HepG2 (cell line): ENCODE data around the gene EXOC7. TPM values are rescaled to one million over a fixed set of nuclear protein-coding genes. Genes with fewer than 3 reads are reported as not detected.

Experiments
- ATAC-seq: fragments of 200-7000 bp; cut with Tn5 transposase; 3 replicates; pipeline ENCODE4 v1.9.1; 2020; ENCODE audit warnings: mild to moderate bottlenecking, moderate library complexity
- BruUV-seq: library from RNA; stranded (reverse); fragments of 400-500 nt; replicated peaks from 2 replicates; lab custom pipeline; 2021; lab: Mats Ljungman, UMichigan
- CTCF ChIA-PET: fragments of 300-600 bp; formaldehyde crosslinking; extraction: SDS; loops from one replicate; lab custom pipeline; 2021; ENCODE audit warnings: low total read pairs, inconsistent platforms, low intra/inter-chr PET ratio; lab: Yijun Ruan, JAX
- POLR2A ChIA-PET: fragments of 350-600 bp; sonication (Branson Sonifier 250); formaldehyde crosslinking; loops from one replicate; lab custom pipeline; 2020; ENCODE audit warnings: antibody characterized with exemption, inconsistent platforms; lab: Yijun Ruan, JAX
- DNase-seq: peaks from one replicate; pipeline ENCODE4 v3.0.0-alpha.2; 2015; ENCODE audit warnings: low spot score
- FAIRE-seq: peaks from 3 replicates; lab custom pipeline; 2011; peaks lifted over from hg19 to GRCh38; lab: Jason Lieb, UNC
- H2AFZ ChIP-seq: one replicate; pipeline ENCODE4 v1.6.1; 2011; ENCODE audit warnings: low read length, inconsistent platforms
- H3K27ac ChIP-seq: fragments of 300-600 bp; 3 replicates; pipeline ENCODE4 v1.8.0; 2011; ENCODE audit warnings: mixed run types, mild to moderate bottlenecking, mixed read lengths, low read length, inconsistent platforms; ENCODE audit not compliant: insufficient read depth; ENCODE audit errors: extremely low read length
- H3K27me3 ChIP-seq, 2 experiments: fragments of 200-600 bp in 1 of 2; 2 replicates in 1 of 2; 3 replicates in 1 of 2; pipeline versions ENCODE4 v1.6.0 to v1.8.0; 2011; ENCODE audit warnings: low read length in 2 of 2, mild to moderate bottlenecking in 2 of 2, moderate library complexity in 2 of 2, inconsistent platforms in 1 of 2; ENCODE audit not compliant: insufficient read depth in 2 of 2, control insufficient read depth in 1 of 2
- H3K36me3 ChIP-seq, 2 experiments: fragments of 200-600 bp in 1 of 2; replicated peaks in 1 of 2; 2 replicates in 1 of 2; 3 replicates in 1 of 2; pipeline versions ENCODE4 v1.5.1 to v1.8.0; 2011; ENCODE audit warnings: low read length in 2 of 2, inconsistent platforms in 1 of 2; ENCODE audit not compliant: insufficient read depth in 2 of 2, control insufficient read depth in 1 of 2
- H3K4me1 ChIP-seq: 2 replicates; pipeline ENCODE4 v1.5.1; 2012; ENCODE audit warnings: low read length, inconsistent platforms; ENCODE audit not compliant: insufficient read depth
- H3K4me2 ChIP-seq: 2 replicates; pipeline ENCODE4 v1.6.0; 2011; ENCODE audit warnings: low read depth, low read length, inconsistent platforms
- H3K4me3 ChIP-seq, 3 experiments: fragments of 200-600 bp in 1 of 3; sonication (generic), shearing (Covaris generic) in 1 of 3; replicated peaks in 1 of 3; 2 replicates each; pipeline ENCODE4 v1.5.1; 2011 to 2016; ENCODE audit warnings: low read length in 3 of 3, inconsistent platforms in 2 of 3, low read depth in 2 of 3, mild to moderate bottlenecking in 2 of 3, control low read depth in 1 of 3, mixed read lengths in 1 of 3; ENCODE audit not compliant: insufficient read depth in 1 of 3
- H3K79me2 ChIP-seq: one replicate; pipeline ENCODE4 v1.6.1; 2011; ENCODE audit warnings: low read length, inconsistent platforms; ENCODE audit not compliant: insufficient read depth
- H3K9ac ChIP-seq: 2 replicates; pipeline ENCODE4 v1.6.0; 2011; ENCODE audit warnings: mild to moderate bottlenecking, low read depth, low read length, inconsistent platforms; ENCODE audit not compliant: insufficient read depth
- H3K9me3 ChIP-seq: 2 replicates; pipeline ENCODE4 v1.5.1; 2012; ENCODE audit warnings: mild to moderate bottlenecking, low read length
- H4K20me1 ChIP-seq: 2 replicates; pipeline ENCODE4 v1.6.0; 2011; ENCODE audit warnings: inconsistent platforms, mild to moderate bottlenecking, low read length, moderate library complexity; ENCODE audit not compliant: insufficient read depth
- ATF1 ChIP-seq: IDR thresholded peaks from 2 replicates; pipeline ENCODE4 v1.6.1; 2016; ENCODE audit warnings: mild to moderate bottlenecking, control low read depth
- DZIP1 ChIP-seq: sonication (generic); formaldehyde crosslinking; IDR thresholded peaks from 2 replicates; pipeline ENCODE4 v1.5.0; 2020; ENCODE audit warnings: mild to moderate bottlenecking, missing genetic modification reagents
- GRHL1 ChIP-seq: sonication (generic); formaldehyde crosslinking; conservative IDR thresholded peaks from 2 replicates; pipeline ENCODE4 v1.8.0; 2022; ENCODE audit warnings: missing genetic modification reagents
- HNF4G ChIP-seq, 2 experiments: sonication (generic) in 1 of 2; formaldehyde crosslinking in 1 of 2; IDR thresholded peaks; 2 replicates each; pipeline versions ENCODE4 v1.4.0 to v1.6.1; 2011 to 2020; ENCODE audit warnings: borderline replicate concordance in 2 of 2, low read depth in 2 of 2, mild to moderate bottlenecking in 2 of 2, low read length in 1 of 2, missing genetic modification reagents in 1 of 2, moderate library complexity in 1 of 2
- MAZ ChIP-seq, 2 experiments: sonication (generic) in 1 of 2; formaldehyde crosslinking in 1 of 2; IDR thresholded peaks; 2 replicates each; pipeline versions ENCODE4 v1.5.0 to v1.6.1; 2012 to 2020; ENCODE audit warnings: low read depth in 2 of 2, mild to moderate bottlenecking in 2 of 2, borderline replicate concordance in 1 of 2, improper control_type of control experiment in 1 of 2, low read length in 1 of 2, missing genetic modification reagents in 1 of 2, moderate library complexity in 1 of 2
- PCBP1 ChIP-seq: fragments of 200-400 bp; formaldehyde crosslinking; IDR thresholded peaks from 2 replicates; pipeline ENCODE4 v1.6.1; 2017; ENCODE audit warnings: mild to moderate bottlenecking, low read depth, low read length, borderline replicate concordance
- SMYD3 ChIP-seq: sonication (generic); formaldehyde crosslinking; IDR thresholded peaks from 2 replicates; pipeline ENCODE4 v1.8.1; 2023; ENCODE audit warnings: mild to moderate bottlenecking, missing genetic modification reagents
- STAG1 ChIP-seq: sonication (generic); formaldehyde crosslinking; IDR thresholded peaks from 2 replicates; pipeline ENCODE4 v1.4.0; 2020; ENCODE audit warnings: missing genetic modification reagents
- TAF1 ChIP-seq: sonication (generic); formaldehyde crosslinking; IDR thresholded peaks from 2 replicates; pipeline ENCODE4 v1.4.0; 2020; ENCODE audit warnings: missing genetic modification reagents
- TAF15 ChIP-seq: fragments of 200-400 bp; formaldehyde crosslinking; IDR thresholded peaks from one replicate; pipeline ENCODE4 v1.6.1; 2018; ENCODE audit warnings: mild to moderate bottlenecking, low read depth, low read length; ENCODE audit not compliant: poor library complexity, severe bottlenecking
- THYN1 ChIP-seq: sonication (generic); formaldehyde crosslinking; IDR thresholded peaks from 2 replicates; pipeline ENCODE4 v1.8.1; 2023; ENCODE audit warnings: low read depth, mild to moderate bottlenecking, moderate library complexity, missing genetic modification reagents, borderline replicate concordance
- TP53 ChIP-seq: sonication (generic); formaldehyde crosslinking; conservative IDR thresholded peaks from 2 replicates; pipeline ENCODE4 v1.4.0; 2020; ENCODE audit warnings: missing genetic modification reagents
- TRAFD1 ChIP-seq: sonication (generic); formaldehyde crosslinking; IDR thresholded peaks from 2 replicates; pipeline ENCODE4 v1.5.1; 2020; ENCODE audit warnings: missing genetic modification reagents, mild to moderate bottlenecking, borderline replicate concordance
- ZBTB38 ChIP-seq: sonication (generic); formaldehyde crosslinking; IDR thresholded peaks from 2 replicates; pipeline ENCODE4 v1.5.1; 2020; ENCODE audit warnings: mild to moderate bottlenecking, missing genetic modification reagents
- ZNF350 ChIP-seq: sonication (generic); formaldehyde crosslinking; IDR thresholded peaks from 2 replicates; pipeline ENCODE4 v1.4.0; 2020; ENCODE audit warnings: mild to moderate bottlenecking, low read depth, missing genetic modification reagents, borderline replicate concordance
- ZNF354B ChIP-seq: sonication (generic); formaldehyde crosslinking; IDR thresholded peaks from 2 replicates; pipeline ENCODE4 v1.8.0; 2022; ENCODE audit warnings: mild to moderate bottlenecking, missing genetic modification reagents
- ZNF747 ChIP-seq: sonication (generic); formaldehyde crosslinking; IDR thresholded peaks from 2 replicates; pipeline ENCODE4 v1.8.1; 2023; ENCODE audit warnings: missing genetic modification reagents, mild to moderate bottlenecking, borderline replicate concordance
- WGBS: methylation state at CpG from one replicate; pipeline ENCODE4 v1.1.6; 2017; ENCODE audit warnings: low lambda C conversion rate; 5-methylcytosine and 5-hydroxymethylcytosine counted together
- in situ Hi-C: cut with HindIII; loops from 2 replicates; pipeline ENCODE4 v1.10.0; 2017; ENCODE audit warnings: low pct_unique_long_range_greater_than_20kb; ENCODE audit not compliant: extremely low pct_ligation_motif_present
- intact Hi-C: fragments of 100-400 bp; cut with micrococcal nuclease; formaldehyde crosslinking; loops from one replicate; pipeline ENCODE4 v1.10.0; 2022; ENCODE audit not compliant: unreplicated experiment
- polyA plus RNA-seq, 8 experiments: library from polyadenylated mRNA; depleted of rRNA in 3 of 8; stranded (reverse) in 7 of 8; unstranded in 1 of 8; fragments of >200 nt; fragmentation: Illumina TruSeq in 4 of 8; extraction: Trizol in 4 of 8; gene quantifications; 2 replicates each; pipeline versions ENCODE4 v1.2.1 to v1.2.3, GENCODE V29; 2011 to 2016; ENCODE audit warnings: low read depth in 4 of 8, missing spikeins in 1 of 8, mixed read lengths in 1 of 8; ENCODE audit not compliant: insufficient read depth in 1 of 8
- total RNA-seq, 5 experiments: library from RNA; depleted of rRNA; stranded (reverse); fragments of >200 nt; fragmentation: Illumina TruSeq; extraction: Trizol; gene quantifications; 2 replicates each; pipeline ENCODE4 v1.2.3, GENCODE V29; 2016; ENCODE audit warnings: low read depth in 1 of 5

The EXOC7 gene
- total and polyA plus RNA-seq, 2 of the 13 experiments (the other 11 are each of a cell fraction or from before 2014, with no cell fraction given): 86.9 to 116 TPM

GRCh38 chr17:76056882-76057281 lies 46.7 kb downstream of the EXOC7 start (continued):
- TF ChIP-seq DZIP1 (CRISPR knock-in tag) (no peak), ZNF350 (CRISPR knock-in tag) (no peak), STAG1 (CRISPR knock-in tag) (peak; percentile 33; the same call in 1 of the 2 replicates)

- ChIA-PET POLR2A (no interaction called here), CTCF (no interaction called here)
- H3K4me3 ChIP-seq: no peak overlapping the region
- no peaks in the 10 kb centered on the region for H3K9me3 ChIP-seq
- BruUV-seq: no TSS peak
- 100% methylated on average over 4 of the region's 4 CpGs for WGBS
- intact Hi-C loops: no loop called here
- H3K36me3 ChIP-seq: peaks cover 39 to 87% of the 10 kb centered on the region in 2 experiments
- H3K79me2 ChIP-seq: no peaks in the 10 kb centered on the region
- H4K20me1 ChIP-seq: no peaks in the 10 kb centered on the region; the same call in 1 of the 2 replicates
- in situ Hi-C loops: no loop called here
- H3K9ac ChIP-seq: no peak overlapping the region
- no peak overlapping the region for H2AFZ ChIP-seq
- DNase-seq (no peak), FAIRE-seq (no peak), ATAC-seq (no peak)
- H3K27ac ChIP-seq: no peak overlapping the region
- no peaks in the 10 kb centered on the region for H3K27me3 ChIP-seq
- no peak overlapping the region for H3K4me2 ChIP-seq
- H3K4me1 ChIP-seq: no peaks in the 10 kb centered on the region
- TF ChIP-seq ZNF354B (CRISPR knock-in tag) (no peak), TP53 (no peak), GRHL1 (CRISPR knock-in tag) (no peak), SMYD3 (no peak), THYN1 (CRISPR knock-in tag) (no peak), TRAFD1 (CRISPR knock-in tag) (no peak), HNF4G (IDR thresholded peaks at IDR 0.05; ENCODE audit: borderline replicate concordance, low read depth, low read length) (no peak), HNF4G (CRISPR knock-in tag; IDR thresholded peaks at IDR 0.05; ENCODE audit: borderline replicate concordance, low read depth) (no peak), TAF15 (no peak), ATF1 (no peak), TAF1 (CRISPR knock-in tag) (no peak), PCBP1 (no peak), ZNF747 (no peak), ZBTB38 (no peak), MAZ (IDR thresholded peaks at IDR 0.05; ENCODE audit: borderline replicate concordance, low read depth, low read length) (no peak), MAZ (CRISPR knock-in tag; IDR thresholded peaks at IDR 0.05; ENCODE audit: low read depth) (no peak)
Observed at GRCh38 chr17:76054112-76054476, 49.5 kb downstream of the EXOC7 start.
